Endometrium (tissue), 2 donors: ENCODE results near the gene KRTAP12-3.

ENCODE experiments used
- FAIRE-seq: peaks from 2 replicates; lab custom pipeline; 2012; peaks lifted over from hg19 to GRCh38; lab: Jason Lieb, UNC
- donor health status: control.
- donor health status: control.

Gene KRTAP12-3

GRCh38 chr21:44702973-44703730 lies 45.4 kb downstream of the KRTAP12-3 start:
- no peak for FAIRE-seq

- no peak for FAIRE-seq
These were observed 46.3 kb downstream of the KRTAP12-3 start for GRCh38 chr21:44703731-44704635.

- FAIRE-seq = no peak
These were observed 46.9 kb downstream of the KRTAP12-3 start for GRCh38 chr21:44704636-44705001.

- FAIRE-seq = no peak
These were observed 48.4 kb downstream of the KRTAP12-3 start for GRCh38 chr21:44706026-44706705.

- FAIRE-seq = no peak
These were observed 49.2 kb downstream of the KRTAP12-3 start for GRCh38 chr21:44706706-44707581.
